Activated CD4-positive, CD25-positive, alpha-beta regulatory T cell treated with anti-CD3 and anti-CD28 coated beads, Interleukin-2, amount 50 U/mL, for 24 hours (primary cell): Measurements from ENCODE around the gene COQ10A.
"Not testable (repeated sequence)": the region's sequence is repeated elsewhere in the genome, so short reads cannot be mapped to it uniquely, and the experiment has no call there.

ENCODE experiments used
- ATAC-seq, 2 donors: fragments of 150-1000 bp; cut with Tn5 transposase; one replicate each; pipeline ENCODE4 v1.10.0; 2021; ENCODE audit warnings: mild to moderate bottlenecking in 1 of 2, moderate library complexity in 1 of 2

COQ10A gene

DNA sequence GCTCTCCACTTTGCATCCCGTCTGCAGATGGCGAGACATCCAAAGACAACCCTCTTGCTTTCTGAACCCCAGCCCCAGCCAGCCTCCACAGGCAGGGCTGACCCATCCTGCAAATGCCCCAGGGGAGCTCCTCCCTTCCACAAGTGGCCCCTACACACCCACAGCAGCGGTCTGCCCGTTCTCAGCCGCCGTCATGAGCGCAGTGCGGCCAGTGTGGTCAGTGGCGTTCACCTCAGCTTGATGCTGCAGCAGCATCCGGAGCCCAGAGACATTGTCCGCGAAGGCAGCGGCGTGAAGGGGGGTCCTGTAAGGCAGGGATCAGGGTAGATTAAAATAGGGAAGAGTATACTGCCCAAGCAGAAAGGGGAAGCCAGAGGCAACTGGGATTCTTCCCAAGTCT lies 22.2 kb upstream of the COQ10A start:
- ATAC-seq: no peak

DNA sequence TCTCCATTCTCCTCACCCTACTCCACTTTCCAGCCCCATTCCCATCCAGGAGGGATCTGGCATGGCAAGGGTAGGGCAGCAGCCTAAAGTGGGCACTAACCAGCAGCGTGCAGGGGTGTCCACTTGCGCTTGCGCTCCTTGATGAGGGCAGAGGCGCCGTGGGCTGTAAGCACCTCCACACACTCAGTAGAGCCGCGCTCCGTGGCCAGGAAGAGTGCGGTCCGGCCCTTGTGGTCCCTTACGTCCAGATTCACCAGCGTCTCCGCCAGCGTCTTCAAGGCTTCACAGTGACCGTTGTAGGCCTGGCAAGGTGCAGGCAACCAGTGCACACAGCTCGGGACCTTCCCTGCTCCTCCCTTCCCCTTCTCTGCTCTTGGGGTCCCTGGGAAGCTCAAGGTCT lies 18.8 kb upstream of the COQ10A start:
- ATAC-seq: no peak

DNA sequence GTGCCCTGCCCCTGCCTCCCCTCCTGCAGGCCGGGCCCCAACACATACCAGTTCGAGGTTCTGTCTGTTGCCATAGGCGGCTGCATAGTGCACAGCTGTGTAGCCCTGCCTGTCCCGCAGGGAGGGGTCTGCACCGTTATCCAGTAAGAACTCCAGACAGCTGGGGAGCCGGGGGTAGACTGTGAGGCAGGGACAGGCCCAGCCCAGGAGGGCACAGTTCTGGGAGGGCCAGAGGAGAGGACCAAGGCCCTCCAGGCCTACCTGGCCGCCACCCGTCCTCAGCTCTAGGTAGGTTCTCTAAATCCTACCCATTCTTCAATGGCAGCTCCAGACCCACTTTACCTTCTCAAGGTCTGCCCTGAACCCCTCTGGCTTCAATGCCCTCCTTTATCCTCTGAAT lies 18.0 kb upstream of the COQ10A start:
- no peak for ATAC-seq

GRCh38 chr12:56252649-56253048 lies 14.1 kb upstream of the COQ10A start:
- no peak for ATAC-seq

DNA sequence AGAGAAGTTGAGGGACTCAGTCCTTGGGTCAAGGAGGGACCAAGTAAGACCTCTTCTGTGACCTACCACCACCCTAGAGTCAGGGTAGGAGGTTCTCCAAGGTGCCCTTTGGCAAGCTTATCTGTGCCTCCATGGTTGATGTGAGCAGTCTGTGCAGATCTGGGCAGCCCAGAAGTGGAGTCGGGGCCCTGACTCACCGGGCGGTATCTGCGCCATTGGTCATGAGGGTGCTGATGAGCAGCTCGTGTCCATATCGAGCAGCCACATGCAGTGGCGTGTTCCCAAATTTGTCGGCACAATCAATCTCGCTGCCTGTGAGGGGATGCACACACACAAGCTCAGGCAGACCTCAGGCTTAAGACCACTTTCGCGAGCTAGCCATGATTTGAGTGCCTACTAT lies 13.7 kb upstream of the COQ10A start:
- no peak for ATAC-seq

- no peak for ATAC-seq
Observed at GRCh38 chr12:56255671-56256070, 11.1 kb upstream of the COQ10A start.

DNA sequence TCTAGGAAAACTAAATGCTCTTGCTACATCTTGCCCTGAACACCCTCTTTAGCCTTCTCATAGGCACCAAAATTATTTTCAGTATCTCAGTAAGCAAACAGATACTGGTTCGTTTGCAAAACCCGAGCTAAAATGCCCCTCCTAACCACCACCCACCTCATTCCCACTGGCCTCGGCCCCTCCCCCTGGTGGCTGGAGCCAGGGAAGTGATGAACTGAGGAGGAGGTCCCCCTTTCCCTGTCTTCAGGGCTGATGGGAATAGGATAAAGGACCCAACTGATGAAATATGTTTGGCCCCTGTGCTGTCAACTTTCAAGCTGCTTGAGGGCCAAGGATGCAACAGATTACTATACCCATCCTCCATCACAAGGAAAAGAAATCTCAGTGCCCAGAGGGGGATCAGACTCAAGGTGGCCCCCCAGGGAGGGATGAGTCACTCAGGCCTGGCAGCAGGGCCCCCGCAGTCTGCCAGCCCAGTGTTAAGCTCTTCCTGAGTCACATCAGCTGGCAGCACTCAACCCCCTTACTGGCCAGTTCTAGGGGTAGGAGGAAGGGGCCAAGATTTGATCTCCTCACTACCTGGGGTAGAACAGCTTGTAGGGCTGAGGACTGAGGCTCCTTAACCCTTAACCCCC lies 10.3 kb upstream of the COQ10A start:
- no peak for ATAC-seq

DNA sequence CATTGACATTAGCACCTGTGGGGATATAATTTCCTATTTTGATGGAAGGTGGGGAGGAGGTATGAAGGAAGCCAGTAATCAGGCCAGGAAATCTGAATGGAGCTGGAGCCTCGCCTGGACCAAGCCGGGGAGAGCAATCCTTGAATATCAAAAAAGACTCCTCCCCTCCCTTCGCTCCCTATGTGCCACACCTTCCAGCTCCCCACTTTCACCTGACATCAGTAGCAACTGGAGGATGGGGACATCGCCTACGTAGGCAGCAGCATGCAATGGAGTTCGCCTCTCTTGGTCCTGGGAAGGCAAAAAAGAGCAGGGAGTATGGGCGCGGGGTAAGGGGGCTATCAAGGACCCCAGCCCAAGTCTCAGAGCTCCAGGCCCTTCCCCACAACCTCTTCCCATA lies 9.7 kb upstream of the COQ10A start:
- no peak for ATAC-seq

DNA sequence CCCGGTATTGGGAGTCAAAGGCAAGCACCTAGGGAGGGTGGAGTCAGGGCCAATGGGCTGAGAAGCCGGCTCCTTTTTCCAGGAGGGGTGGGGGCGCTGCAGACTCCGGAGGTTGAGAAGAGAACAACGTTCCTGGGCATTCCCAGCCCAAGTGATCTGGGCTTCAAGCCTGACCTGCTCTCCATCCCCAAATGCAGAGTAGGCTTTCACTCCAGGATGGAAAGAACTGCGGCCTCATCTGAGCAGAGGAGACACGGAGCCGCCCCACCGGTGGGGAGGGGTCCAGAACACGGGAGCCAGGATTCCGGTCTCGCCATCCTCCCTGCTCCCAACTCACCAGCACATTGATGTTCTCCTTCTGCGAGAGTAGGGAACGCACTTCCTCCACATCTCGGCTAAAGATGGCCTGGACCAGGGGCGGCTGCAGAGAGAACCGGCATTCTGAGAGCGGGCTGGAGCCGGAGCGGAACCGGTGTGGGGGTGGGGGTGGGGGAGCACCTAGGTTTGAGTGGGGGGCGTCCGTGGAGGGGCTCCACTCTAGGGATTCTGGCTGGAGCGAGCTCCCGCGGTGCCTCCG lies 9.2 kb upstream of the COQ10A start:
- peak in 1 of 2 donors; percentile 11 for ATAC-seq

GRCh38 chr12:56258068-56258819 lies 8.5 kb upstream of the COQ10A start, which contains the start of gene ANKRD52:
TSS of gene ANKRD52 (minus strand) at chr12:56258384. CDS start at chr12:56258269, 115 bp downstream.
- ATAC-seq: peak; percentile 95 to 97

GRCh38 chr12:56258820-56259183 lies 7.9 kb upstream of the COQ10A start:
- no peak for ATAC-seq

DNA sequence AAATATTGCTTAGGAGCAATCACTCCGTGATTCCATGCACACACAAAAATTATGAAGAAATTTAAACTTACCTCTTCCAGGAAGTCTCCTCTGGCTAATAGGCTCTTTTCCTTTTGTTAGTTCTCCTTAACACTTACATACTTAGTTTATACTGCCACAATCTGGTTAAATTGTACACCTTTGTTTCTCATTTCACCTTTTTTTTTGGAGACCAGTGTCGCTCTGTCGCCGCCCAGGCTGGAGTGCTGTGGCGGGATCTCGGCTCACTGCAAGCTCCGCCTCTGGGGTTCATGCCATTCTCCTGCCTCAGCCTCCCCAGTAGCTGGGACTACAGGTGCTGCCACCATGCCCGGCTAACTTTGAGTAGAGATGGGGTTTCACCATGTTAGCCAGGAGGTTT lies 6.4 kb upstream of the COQ10A start:
- ATAC-seq: no peak

GRCh38 chr12:56260921-56261320 lies 5.8 kb upstream of the COQ10A start:
- ATAC-seq: no peak

DNA sequence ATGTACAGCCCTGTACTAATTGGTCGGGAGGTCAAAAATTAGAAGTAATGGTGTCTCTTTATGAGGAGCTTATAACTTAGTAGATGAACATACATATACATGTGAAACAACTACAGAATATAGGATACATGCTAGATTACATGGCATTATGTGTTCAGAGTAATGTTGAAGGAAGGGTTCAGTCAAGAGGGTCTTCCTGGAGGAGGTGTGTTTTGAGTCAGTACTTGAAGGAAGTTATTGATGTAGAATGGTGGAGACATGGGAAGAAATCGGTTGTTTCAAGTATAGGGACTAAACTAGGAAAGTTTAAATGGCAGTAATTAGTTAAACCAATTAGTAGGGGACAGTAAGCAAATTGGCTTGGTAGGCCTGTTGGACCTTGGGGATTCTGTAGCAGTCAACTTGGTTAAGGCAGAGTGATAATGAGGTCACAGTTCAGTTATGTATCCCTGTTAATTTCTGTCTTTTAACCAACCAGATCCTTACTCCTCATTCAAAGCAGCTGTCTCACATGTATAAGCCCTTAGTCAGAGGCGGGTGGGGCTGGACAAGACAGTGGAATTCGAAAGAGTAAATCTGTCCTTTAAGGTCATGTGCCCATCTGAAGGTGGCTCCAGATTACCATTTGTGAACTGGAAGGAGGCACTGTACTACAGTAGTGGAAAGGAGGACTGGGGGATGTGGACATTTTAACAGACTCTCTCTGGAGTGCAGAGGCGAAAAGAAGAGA lies 5.1 kb upstream of the COQ10A start:
- ATAC-seq: no peak

DNA sequence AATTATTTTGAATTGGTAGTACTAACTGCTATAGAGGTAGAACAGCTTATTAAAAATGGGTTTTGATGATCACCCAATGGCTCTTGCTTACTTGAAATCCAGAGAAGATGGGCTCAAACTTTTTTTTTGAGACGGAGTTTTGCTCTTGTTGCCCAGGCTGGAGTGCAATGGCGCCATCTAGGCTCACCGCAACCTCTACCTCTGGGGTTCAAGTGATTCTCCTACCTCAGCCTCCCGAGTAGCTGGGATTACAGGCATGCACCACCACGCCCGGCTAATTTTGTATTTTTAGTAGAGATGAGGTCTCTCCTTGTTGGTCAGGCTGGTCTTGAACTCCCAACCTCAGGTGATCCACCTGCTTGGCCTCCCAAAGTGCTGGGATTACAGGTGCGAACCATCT lies 3.8 kb upstream of the COQ10A start:
- ATAC-seq: not testable (repeated sequence)

GRCh38 chr12:56266068-56266692 lies 562 bp upstream of the COQ10A start:
- not testable (repeated sequence) for ATAC-seq

DNA sequence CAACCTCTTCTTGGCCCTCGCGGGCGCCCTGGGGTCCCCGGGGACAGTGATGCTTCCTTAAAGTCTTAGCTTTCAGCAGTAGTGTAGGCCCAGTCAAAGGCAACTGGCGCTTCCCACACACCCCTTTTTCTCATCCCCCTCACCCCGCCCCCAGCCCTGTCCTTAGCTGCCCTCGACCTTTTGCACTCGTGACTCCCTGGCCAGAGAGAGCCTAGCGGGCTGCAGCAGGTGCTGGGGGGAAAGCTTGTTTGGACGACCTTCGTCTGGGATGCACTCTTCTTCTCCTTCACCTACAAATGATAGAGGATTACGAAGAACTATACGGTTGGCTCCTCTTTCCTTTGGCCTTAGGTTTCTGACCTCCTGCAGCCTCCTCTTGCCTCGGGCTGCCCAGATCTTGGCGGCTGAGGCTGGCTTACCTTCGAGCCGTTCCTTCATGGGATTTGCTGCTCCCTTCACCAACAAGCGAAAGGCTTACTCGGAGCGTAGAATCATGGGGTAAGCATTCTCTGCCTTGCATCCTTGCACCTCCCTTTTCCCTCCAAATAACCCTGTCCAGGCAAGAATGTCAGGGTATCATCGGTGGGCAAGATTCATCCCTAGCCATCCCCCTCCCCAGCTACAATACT lies 815 bp downstream of the COQ10A start:
- no peak for ATAC-seq

DNA sequence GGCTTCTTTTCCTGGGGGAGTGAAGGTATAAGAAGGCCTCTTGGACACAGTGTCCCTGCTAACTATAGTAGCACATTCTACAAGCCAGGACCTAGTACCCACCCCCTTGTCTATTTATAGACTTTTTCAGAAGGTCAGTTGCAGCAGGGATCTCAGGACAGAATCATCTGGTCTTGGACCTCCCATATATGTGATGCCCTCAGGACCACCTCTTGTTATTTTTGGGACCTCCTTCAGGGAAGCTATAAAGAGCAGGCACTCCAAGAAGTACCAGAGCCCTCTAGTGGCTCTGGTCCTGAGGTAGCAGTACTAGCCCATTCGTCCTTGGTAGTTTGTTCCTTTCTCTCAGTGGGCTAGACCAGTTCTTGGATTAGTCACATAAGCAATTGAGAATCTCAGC lies 4.3 kb downstream of the COQ10A start:
- ATAC-seq: no peak

DNA sequence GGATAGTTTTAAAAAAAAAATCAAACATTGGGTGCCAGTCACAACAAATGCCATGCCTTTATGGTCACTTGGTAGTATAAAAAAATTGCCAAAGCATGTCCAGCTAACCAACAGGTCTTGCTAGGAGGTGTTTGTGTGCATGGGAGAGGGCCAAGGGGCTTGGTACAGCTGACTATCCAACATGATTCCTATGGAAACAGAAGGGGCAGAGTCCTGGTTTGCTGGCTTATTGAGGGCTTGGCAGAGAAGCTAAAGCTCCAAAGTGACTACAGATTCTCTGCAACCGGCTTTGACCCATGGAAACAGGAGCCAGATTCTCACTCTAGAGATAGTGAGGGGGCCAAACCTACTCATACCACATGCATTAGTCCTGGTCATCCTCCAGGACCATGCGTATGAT lies 5.7 kb downstream of the COQ10A start:
- ATAC-seq: not testable (repeated sequence)

DNA sequence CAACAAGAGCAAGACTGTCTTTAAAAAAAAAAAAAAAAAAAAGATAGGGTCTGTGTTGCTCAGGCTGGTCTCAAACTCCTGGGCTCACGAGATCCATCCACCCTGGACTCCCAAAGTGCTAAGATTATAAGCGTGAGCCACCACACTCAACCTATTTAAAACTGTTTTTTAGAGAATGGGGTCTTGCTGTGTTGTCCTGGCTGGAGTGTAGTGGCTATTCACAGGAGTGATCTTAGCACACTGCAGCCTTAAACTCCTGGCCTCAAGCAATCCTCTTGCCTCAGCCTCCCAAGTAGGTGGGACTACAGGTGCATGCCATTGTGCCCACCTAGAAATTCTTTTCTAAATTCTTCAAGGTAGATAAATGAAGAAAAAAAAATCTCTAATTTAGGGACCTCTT lies 7.6 kb downstream of the COQ10A start:
- ATAC-seq: no peak

GRCh38 chr12:56278905-56279304 lies 12.2 kb downstream of the COQ10A start:
- no peak for ATAC-seq

DNA sequence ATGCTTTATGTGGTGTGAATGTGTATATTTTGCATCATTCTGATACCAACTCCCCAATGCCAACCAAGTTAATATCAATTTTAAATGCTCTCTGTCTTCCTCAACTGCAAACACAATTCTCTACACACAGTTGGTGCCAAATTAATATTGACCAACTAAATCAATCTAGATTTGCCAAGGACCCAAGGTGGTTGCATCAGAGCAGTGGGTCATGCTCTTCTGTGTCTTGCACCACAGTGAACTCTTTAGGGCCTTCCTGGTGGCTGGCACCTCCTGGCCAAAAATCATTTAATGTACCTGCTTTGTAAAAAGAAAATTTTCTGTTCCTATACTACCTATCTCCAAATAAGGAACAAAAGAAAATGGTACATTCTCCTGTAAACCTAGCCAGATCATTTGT lies 14.1 kb downstream of the COQ10A start:
- no peak for ATAC-seq

GRCh38 chr12:56282030-56282429 lies 15.3 kb downstream of the COQ10A start:
- ATAC-seq: no peak
